GM12873 (cell line): ENCODE results near the gene SLC2A9.

Source experiments
- TF ChIP-seq, protein P1 (sequence below): IDR thresholded peaks from 2 replicates; pipeline ENCODE4 v1.5.1; 2012; ENCODE audit warnings: low read depth, mild to moderate bottlenecking, moderate library complexity, low read length, control low read depth; ENCODE audit not compliant: insufficient read depth; ENCODE audit errors: missing control alignments

Gene SLC2A9

DNA sequence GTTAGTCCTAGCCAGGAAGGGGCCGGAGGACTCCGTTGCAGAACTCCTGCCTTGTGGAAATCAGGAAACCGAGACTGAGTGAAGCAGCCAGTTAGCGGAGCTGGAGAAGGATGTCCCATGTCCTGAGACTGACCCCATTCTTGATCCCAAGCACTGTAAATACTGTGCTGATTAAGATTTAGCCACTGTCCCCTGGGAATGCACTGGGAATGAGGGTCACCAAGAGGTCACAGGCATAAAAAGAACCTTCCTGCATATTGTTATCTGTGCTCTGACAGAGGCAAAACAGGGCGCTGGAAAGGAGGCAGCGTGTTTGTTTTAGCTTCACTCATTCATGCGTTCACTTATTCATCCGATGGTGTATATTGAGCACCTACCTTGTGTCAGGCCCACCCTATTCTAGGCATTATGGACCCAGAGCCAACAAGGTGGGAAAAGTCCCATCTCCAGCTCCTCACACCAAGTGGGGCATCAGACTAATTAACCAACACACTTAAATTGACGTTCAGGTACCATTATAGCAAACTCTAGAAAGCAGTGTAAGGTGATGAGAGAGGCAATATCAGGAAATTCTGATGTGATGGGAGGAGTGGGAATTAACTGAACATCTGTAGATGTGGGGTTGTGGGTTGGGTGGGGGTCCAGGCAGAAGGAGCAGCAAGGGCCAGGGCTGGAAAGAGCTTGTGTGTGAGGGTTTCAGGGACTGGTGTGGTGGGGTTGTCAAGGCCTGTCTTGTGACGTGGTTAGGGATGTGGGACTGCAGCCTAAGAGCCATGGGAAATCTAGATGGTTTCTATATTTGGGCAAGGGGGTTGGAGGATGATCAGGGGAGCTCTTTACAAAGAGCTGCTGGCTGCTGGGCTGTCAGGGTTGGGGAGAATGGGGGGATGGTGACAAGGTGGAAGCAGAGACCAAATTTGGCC, 10.6 kb upstream of the SLC2A9 start:
- TF ChIP-seq, protein P1, sequence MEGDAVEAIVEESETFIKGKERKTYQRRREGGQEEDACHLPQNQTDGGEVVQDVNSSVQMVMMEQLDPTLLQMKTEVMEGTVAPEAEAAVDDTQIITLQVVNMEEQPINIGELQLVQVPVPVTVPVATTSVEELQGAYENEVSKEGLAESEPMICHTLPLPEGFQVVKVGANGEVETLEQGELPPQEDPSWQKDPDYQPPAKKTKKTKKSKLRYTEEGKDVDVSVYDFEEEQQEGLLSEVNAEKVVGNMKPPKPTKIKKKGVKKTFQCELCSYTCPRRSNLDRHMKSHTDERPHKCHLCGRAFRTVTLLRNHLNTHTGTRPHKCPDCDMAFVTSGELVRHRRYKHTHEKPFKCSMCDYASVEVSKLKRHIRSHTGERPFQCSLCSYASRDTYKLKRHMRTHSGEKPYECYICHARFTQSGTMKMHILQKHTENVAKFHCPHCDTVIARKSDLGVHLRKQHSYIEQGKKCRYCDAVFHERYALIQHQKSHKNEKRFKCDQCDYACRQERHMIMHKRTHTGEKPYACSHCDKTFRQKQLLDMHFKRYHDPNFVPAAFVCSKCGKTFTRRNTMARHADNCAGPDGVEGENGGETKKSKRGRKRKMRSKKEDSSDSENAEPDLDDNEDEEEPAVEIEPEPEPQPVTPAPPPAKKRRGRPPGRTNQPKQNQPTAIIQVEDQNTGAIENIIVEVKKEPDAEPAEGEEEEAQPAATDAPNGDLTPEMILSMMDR, result no peak

DNA sequence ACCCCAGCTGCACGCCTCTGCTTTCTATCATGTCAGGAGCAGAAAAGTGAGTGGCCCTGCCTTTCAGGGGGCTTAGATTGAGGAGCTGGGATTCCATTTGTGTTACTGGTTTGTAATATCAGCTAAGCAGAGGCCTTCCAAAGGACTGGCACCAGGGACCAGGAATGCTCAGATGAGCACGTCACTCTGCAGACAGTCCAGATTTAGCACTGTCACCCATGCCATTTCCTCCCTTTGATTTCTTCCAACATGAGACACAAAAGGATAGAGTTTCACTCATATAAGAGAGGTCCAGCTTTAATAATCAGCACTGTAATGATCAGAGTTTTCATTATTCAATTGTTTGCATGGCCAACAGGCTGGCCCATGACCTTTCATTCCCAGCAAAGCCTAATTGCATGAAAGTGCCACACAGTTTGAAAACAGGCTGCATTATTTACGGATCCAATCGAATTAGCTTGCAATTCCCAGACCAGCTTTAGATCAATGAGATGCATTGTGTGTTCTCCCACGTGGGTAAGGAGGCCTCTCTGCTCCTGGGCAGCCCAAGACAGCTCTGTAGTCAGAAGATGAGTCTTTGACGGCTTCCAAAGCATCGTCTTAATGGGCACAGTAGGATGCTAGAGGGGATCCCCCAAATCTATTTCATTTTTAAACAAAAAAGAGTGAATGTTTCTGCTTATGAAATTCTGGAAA, 9.8 kb upstream of the SLC2A9 start:
- TF ChIP-seq, protein P1, result no peak

DNA sequence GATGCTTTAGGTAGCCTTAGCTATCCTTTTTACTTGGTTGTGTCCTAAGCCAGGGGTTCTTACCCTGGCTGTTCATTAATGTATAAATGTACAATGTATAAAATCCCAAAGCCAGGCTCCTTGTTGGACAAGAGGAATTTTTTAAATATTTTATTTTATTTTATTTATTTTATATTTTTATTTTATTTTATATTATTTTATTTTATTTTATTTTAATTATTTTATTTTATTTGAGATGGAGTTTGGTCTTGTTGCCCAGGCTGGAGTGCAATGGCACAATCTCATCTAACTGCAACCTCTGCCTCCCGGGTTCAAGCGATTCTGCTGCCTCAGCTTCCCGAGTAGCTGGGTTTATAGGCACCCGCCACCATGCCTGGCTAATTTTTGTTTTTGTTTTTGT, 8.1 kb upstream of the SLC2A9 start:
- TF ChIP-seq, protein P1, result no peak

DNA sequence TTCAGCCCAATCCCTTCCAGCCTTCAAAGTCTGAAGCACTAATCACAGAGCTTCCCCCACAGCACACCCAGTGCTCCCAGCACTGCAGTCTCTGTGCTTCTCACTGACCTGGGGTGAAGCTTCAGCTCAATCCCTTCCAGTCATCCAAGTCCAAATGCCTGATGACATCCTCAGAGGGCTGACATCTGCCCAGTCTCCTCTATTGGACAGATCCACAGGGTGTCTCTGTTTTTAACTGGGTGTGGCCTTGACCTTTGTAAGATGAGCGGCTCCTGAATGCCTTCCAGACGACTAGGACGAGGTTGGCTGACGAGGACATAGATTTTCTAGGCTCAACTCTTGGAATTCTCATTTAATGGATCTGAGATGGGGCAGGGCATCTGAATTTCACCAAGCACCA, 7.6 kb upstream of the SLC2A9 start:
- TF ChIP-seq, protein P1, result no peak

DNA sequence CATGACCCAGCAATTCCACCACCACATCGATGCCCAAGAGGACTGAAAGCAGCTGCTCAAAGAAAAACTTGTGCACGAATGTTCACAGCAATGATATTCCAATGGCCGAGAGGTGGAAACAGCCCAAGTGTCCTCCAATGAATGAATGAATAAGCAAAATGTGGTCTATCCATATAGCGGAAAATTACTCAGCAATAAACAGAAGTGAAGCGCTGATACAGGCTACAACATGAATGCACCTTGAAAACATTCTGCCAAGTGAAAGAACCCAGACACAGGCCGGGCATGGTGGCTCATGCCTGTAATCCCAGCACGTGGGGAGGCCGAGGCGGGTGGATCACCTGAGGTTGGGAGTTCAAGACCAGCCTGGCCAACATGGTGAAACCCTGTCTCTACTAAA, 5.2 kb upstream of the SLC2A9 start:
- TF ChIP-seq, protein P1, result no peak

DNA sequence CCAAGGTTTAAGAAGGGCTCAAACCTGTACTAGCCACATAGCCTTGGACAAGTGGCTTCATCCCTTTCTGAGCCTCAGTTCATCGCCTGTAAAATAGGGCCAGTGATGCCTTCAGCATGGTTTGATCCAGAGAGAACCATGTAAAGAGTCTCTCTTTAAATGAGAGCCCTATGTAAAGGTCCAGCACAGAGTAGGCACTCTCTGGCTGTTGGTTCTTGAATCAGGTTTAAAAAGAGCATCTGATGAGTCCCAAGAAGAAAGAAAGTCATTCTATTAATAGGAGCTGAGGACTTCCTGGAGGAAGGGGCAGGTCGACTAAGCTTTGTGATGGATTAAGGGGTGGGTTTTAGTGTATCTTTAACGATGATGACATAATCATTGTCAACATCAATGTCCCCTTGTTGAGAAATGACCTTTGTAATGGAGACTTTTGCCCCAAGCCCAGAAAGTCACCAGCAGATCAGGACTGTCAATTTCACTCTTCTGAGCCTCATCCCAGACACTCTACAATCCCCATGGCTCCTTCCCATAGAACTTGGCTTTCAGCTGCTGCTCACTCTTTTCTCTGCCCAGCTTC, 4.0 kb upstream of the SLC2A9 start:
- TF ChIP-seq, protein P1, result no peak

DNA sequence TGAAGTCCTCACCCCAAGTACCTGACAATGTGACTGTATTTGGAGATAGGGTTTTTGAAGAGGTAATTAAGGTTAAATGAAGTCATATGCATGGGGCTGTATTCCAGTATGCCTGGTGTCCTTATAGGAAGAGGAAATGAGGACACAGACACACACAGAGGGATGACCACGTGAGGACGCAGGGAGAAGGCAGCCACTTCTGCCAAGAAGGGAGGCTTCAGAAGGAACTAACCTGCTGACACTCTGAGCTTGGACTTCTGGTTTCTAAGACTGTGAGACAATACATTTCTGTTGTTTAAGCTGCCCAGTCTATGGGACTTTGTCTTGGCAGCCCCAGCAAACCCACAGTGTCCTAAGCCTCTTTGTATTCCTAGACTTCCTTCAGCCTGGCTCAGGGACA, 3.0 kb upstream of the SLC2A9 start:
- TF ChIP-seq, protein P1, result no peak
